GM18505 (cell line): ENCODE results near the gene IFNA14.
"Not testable (repeated sequence)": the region's sequence is repeated elsewhere in the genome, so short reads cannot be mapped to it uniquely, and the experiment has no call there.

Experiments used
- ATAC-seq: cut with Tn5 transposase; IDR thresholded peaks from one replicate; pipeline ENCODE4 v1.9.1; 2021; ENCODE audit not compliant: unreplicated experiment
- POLR2A ChIP-seq: IDR thresholded peaks from 4 replicates; pipeline ENCODE4 v1.6.1; 2011; ENCODE audit warnings: borderline replicate concordance; ENCODE audit not compliant: insufficient read depth, insufficient read length; ENCODE audit errors: extremely low read depth

Gene IFNA14

DNA sequence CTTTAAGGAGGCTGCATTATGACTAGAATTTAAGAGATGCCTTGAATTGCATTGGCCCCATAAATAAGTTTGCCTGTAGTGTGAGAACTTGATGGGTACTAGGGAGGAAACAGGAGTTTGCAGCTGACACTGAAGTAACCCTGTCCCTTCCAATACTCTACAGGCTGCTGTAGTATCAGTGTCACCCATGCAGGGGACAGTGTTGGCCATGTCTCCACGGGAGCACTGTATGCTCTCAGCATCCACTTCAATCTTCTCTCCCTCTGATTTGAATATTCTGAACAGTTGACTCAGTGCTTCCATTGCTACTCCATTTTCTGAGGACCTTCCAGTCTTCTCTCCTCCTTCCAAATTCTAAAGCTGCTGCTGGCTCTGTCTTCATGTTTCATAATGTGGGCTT is 11.4 kb upstream of the IFNA14 start:
- TF ChIP-seq POLR2A = no peak

DNA sequence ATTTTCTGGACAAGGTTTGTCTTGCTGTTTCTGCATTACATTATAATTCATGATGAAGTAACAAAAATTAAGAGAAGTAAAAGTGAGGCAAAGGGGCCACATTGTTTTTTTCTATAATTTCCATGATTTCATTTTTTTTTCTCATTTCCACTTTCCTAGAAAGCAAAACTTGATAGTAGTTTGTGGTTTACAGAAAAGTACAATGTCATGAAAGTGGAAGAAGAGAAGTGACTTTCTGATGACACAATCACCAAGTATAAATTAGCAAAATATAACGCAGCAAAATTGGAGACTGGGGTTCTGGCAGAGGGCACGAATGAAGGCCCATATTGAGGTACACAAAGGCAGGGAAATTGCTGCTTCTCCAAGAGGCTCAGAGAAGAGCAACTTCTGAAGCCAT is 5.0 kb upstream of the IFNA14 start:
- no peak for TF ChIP-seq POLR2A
- peak; percentile 58 for ATAC-seq

More for the DNA sequence above, 11.4 kb upstream of the IFNA14 start:
- no peak for ATAC-seq

- not testable (repeated sequence) for ATAC-seq
Observed at GRCh38 chr9:21236360-21236714, 3.5 kb downstream of the IFNA14 start.

- peak; percentile 86 for ATAC-seq
Observed at GRCh38 chr9:21235468-21236359, 4.1 kb downstream of the IFNA14 start.

DNA sequence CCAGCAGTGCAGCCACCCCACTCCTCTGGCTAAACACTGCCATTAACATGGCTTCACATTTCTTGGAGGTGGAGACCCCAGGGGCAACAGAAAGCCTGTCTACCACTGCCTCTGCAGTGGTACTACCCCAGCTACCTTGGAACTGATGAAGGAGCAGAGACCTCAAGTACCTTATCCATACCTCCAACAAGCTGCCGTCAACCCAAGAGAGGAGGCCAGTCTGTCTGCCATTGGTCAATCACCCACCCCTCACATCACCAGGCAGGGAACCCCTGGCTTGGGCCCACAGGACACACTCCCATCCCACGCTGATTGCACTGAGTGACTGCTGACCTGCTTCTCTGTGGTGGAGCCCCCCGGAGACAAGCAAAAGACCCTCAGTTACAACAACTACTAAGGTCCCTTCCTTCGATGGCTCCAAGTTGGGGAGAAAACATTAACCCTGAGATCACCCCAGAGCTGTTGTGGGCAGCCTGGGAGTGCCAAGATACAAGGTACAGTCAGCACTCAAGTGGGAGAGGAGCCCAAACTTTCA is 5.6 kb downstream of the IFNA14 start:
- TF ChIP-seq POLR2A = no peak
- ATAC-seq = no peak

DNA sequence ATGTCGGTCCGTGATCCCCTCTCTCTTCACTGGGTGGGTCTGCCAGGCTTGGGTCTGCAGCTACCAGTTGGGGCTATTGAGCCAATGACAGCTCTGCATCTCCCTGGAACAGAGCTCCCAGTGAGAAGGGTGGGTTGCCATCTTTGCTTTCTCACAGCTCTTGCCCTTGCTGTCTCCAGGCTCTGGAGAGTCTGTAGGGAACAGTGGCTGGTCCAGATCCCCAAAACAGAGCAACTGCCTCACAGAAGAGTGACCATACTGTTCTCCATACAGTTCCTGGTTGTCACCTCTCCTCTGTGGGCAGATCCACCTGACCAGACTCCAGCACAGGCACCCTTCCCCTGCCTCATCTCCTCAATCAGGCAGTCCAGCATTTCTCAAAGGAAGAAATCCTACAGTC is 6.5 kb downstream of the IFNA14 start:
- no peak for ATAC-seq
- TF ChIP-seq POLR2A = no peak

DNA sequence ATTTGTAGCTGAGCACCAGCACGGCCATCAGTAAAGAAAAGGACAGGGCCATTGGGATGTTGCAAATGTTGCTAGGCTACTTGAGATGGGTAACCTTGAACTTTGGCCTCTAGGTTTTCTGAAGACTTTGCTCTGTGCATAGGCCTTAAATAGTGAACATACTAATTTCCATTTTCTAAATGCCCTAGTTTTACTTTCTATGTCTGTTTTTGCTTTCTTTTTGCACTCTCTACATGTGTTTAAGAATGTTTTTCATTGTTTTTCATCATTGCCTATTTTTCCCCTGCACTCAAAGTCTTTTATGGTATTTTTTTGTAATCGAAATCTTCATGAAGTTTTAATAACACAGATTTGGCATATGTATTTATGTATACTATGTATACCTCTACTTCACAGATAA is 11.7 kb downstream of the IFNA14 start, which contains the start of gene IFNA17:
Gene IFNA17, minus strand, starts transcription at position 101 of the 400 bp plus-strand sequence. Its CDS starts 49 bp downstream, at position 52.
- no peak for TF ChIP-seq POLR2A
- ATAC-seq = no peak

DNA sequence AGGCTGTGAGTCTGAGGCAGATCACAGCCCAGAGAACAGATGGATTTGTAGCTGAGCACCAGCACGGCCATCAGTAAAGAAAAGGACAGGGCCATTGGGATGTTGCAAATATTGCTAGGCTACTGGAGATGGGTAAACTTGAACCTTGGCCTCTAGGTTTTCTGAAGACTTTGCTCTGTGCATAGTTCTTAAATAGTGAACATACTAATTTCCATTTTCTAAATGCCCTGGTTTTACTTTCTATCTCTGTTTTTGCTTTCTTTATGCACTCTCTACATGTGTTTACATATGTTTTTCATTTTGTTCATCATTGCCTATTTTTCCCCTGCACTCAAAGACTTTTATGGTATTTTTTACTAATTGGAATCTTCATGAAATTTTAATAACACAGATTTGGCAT is 22.6 kb downstream of the IFNA14 start, which contains the start of gene IFNA16:
Gene IFNA16, minus strand, starts transcription at position 101 of the 400 bp plus-strand sequence. Its CDS starts 6 bp downstream, at position 95.
- ATAC-seq = not testable (repeated sequence)

GRCh38 chr9:21213411-21214326 is 26.1 kb downstream of the IFNA14 start:
- ATAC-seq = peak; percentile 70

- ATAC-seq = not testable (repeated sequence)
Observed at GRCh38 chr9:21212160-21212559, 27.6 kb downstream of the IFNA14 start.

DNA sequence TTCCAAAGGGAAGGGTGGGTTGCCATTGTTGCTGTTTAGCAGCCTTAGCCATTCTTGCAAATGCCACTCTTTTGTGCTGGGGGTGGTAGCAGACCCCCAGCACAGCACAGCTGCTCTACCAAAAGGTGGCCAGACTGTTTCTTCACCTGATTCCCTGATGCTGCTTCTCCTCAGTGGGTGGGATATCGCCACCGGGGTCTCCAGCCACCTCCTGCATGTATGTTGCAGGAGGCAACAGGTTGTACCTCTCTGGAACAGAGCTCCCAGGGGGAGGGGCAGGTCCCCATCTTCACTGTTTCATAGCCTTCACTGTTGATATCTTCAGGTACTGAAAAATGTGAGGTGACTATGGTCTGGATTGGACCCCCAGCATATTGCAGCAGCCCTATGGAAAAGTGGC is 29.0 kb downstream of the IFNA14 start:
- not testable (repeated sequence) for ATAC-seq

- no peak for ATAC-seq
- TF ChIP-seq POLR2A = no peak
Observed at GRCh38 chr9:21210311-21210710, 29.5 kb downstream of the IFNA14 start.

DNA sequence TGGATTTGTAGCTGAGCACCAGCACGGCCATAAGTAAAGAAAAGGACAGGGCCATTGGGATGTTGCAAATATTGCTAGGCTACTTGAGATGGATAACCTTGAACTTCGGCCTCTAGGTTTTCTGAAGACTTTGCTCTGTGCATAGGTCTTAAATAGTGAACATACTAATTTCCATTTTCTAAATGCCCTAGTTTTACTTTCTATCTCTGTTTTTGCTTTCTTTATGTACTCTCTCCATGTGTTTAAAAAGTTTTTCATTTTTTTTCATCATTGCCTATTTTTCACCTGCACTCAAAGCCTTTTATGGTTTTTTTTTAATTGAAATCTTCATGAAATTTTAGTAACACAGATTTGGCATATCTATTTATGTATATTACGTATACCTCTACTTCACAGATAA is 32.8 kb downstream of the IFNA14 start, which contains the start of gene IFNA10:
Gene IFNA10, minus strand, starts transcription at position 101 of the 400 bp plus-strand sequence. Its CDS starts 46 bp downstream, at position 55.
- ATAC-seq = not testable (repeated sequence)

DNA sequence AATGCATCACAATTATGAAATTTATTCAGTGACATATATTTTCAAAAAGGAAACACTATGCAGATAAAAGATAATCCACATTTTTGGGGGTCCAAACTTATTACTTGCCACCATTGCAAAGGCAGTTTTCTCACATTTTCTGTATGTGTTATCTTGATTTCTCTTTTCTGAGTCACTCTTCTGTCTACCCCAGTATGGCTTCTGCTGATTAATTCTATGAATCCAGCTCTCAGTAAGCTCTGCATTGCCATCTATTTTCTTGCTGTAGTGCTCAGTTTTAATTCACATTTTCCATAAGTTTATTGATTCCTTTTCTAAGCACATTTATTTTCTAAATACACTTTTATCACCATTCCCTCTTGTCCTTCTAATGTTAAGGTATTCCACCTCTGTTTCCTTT is 34.6 kb downstream of the IFNA14 start:
- no peak for ATAC-seq

DNA sequence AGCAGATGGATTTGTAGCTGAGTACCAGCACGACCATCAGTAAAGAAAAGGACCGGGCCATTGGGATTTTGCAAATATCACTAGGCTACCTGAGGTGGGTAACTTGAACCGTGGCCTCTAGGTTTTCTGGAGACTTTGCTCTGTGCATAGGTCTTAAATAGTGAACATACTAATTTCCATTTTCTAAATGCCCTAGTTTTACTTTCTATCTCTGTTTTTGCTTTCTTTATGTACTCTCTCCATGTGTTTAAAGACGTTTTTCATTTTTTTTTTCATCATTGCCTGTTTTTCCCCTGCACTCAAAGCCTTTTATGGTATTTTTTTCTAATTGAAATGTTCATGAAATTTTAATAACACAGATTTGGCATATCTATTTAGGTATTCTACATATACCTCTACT is 37.7 kb downstream of the IFNA14 start, which contains the start of gene IFNA7:
Gene IFNA7, minus strand, starts transcription at position 101 of the 400 bp plus-strand sequence. Its CDS starts 40 bp downstream, at position 61.
- not testable (repeated sequence) for ATAC-seq

More for the DNA sequence above, 34.6 kb downstream of the IFNA14 start:
- no peak for TF ChIP-seq POLR2A

DNA sequence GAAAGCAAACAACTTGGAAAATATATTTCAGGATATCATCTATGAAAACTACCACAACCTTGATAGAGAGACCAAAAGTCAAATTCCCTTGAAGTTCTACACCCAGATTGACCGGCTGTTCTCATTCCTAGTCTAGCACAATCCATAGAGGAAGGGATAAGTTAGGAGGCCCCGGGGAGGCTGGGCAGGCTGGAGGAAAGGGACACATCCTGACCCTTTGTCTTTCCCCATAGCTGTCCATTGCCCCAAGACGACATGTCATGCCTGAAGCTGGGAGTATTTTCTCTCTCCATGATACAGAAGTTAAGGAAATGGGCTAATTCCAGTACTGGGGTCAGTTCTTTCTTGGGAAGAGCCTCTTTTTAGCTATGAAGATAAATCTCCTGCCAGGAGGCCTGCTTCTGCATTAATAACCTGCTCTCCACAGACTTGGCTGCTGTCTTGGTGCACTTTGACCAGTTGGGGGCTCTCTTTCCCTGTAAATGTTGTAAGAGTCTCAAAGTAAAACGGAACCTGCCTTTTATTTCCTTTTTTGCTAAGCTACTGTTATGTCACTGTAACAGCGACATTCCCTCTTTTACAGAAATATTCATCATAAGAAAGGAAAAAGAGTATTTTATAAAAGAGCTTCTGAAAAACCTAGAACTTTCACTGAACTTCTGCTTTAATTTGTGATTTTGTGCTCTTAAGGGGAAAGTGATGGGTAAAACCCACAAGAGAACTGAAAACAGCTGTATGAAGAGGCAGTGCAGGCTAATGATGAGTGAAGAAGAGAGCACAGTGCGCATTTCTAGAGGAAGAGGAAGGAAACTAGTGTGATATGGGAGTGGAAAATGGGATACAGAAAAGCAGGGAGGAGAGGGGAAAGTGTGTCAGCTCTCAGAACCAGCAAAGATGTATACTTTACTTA is 44.7 kb downstream of the IFNA14 start:
- peak; percentile 95 for ATAC-seq
